Adrenal gland (tissue), 12 donors: ENCODE measurements around the gene PPP2R3B. TPM values are rescaled to one million over a fixed set of nuclear protein-coding genes. Genes with fewer than 3 reads are reported as not detected.

ENCODE experiments used
- DNase-seq, 7 donors: peaks; one replicate each; pipeline ENCODE4 v3.0.0-alpha.2; 2019 to 2020
- H3K27ac ChIP-seq, 5 donors: fragments of 200-600 bp; sonication (generic) in 4 of 5; 1 replicate in 3 of 5; 2 replicates in 2 of 5; pipeline versions ENCODE4 v1.5.1 to v1.8.0; 2016 to 2020; ENCODE audit warnings: mild to moderate bottlenecking in 1 of 5
- H3K27me3 ChIP-seq: fragments of 200-600 bp; 2 replicates; pipeline ENCODE4 v1.8.0; 2021
- H3K36me3 ChIP-seq, 2 donors: fragments of 200-600 bp; replicated peaks in 1 of 2; 1 replicate in 1 of 2; 2 replicates in 1 of 2; pipeline versions ENCODE4 v1.5.1 to v1.8.0; 2018 to 2022
- H3K4me1 ChIP-seq, 2 donors: fragments of 200-600 bp; replicated peaks in 1 of 2; 1 replicate in 1 of 2; 2 replicates in 1 of 2; pipeline versions ENCODE4 v1.5.1 to v1.8.0; 2018 to 2021
- H3K4me3 ChIP-seq, 4 donors: fragments of 200-600 bp; sonication (generic) in 3 of 4; one replicate each; pipeline ENCODE4 v1.5.1; 2016 to 2018
- H3K9me3 ChIP-seq, 3 donors: fragments of 200-600 bp; sonication (generic) in 1 of 3; replicated peaks in 1 of 3; 1 replicate in 2 of 3; 2 replicates in 1 of 3; pipeline versions ENCODE4 v1.5.1 to v1.8.0; 2016 to 2021
- CTCF ChIP-seq, 6 experiments: fragments of 450-650 bp in 4 of 6; fragments of 200-600 bp in 2 of 6; sonication (generic) in 1 of 6; IDR thresholded peaks; 1 replicate in 5 of 6; 2 replicates in 1 of 6; pipeline versions ENCODE4 v1.5.1 to v1.8.0; 2016 to 2021; ENCODE audit warnings: antibody characterized with exemption in 6 of 6, mild to moderate bottlenecking in 2 of 6, moderate library complexity in 1 of 6
- POLR2A ChIP-seq, 2 donors: fragments of 450-650 bp; IDR thresholded peaks; one replicate each; pipeline ENCODE4 v1.6.1; 2017; ENCODE audit warnings: antibody characterized with exemption in 2 of 2, mild to moderate bottlenecking in 2 of 2, moderate library complexity in 1 of 2
- WGBS, 4 donors: extraction: QIAGEN DNeasy Blood & Tissue Kit in 2 of 4; methylation state at CpG; one replicate each; pipeline versions ENCODE4 v1.1.5 to v1.1.7; 2013 to 2017; 5-methylcytosine and 5-hydroxymethylcytosine counted together
- intact Hi-C, 2 donors: fragments of 100-400 bp; cut with DNase I; formaldehyde crosslinking; loops; one replicate each; pipeline versions ENCODE4 v1.14.1 to v1.15.0; 2022 to 2023
- polyA plus RNA-seq, 3 donors: library from polyadenylated mRNA; stranded (reverse); fragments of 200-250 nt in 2 of 3; fragments of 350-450 nt in 1 of 3; fragmentation: Illumina TruSeq in 1 of 3; extraction: RNeasy Lipid Tissue Mini Kit (QIAGEN cat#74804) in 1 of 3; gene quantifications; one replicate each; pipeline ENCODE4 v1.2.3, GENCODE V29; 2013 to 2014
- total RNA-seq, 9 donors: library from RNA; depleted of rRNA in 4 of 9; stranded (reverse); fragments of >200 nt in 4 of 9; fragments of 120-200 nt in 1 of 9; fragmentation: NEBNext Ultra II Directional in 1 of 9; extraction: Animal tissue kit (Norgen Biotek cat#: 25700) in 1 of 9; gene quantifications; one replicate each; pipeline versions ENCODE4 v1.1.0 to v1.2.4, GENCODE V29; 2013 to 2023
- donor health status: healthy with polysubstance abuse.
- donor health status: Bipolar disorder and iron deficiency.
- donor health status: DM: yes; HTN: yes; CAD: no.
- donor health status: DM: no; HTN: no; CAD: no.
- donor health status: DM: no; HTN: no; CAD: no.
- donor health status: DM: yes; HTN: yes; CAD: no.

Gene PPP2R3B
- total and polyA plus RNA-seq, 12 donors: 2.1 to 112 (median 14.2) TPM

- Histone ChIP-seq H3K4me1 (peaks cover 3 to 11% of the 10 kb centered on the region in 2 donors), H3K4me3 (no peak overlapping the region), H3K9me3 (no peaks in the 10 kb centered on the region), H3K27ac (peak overlapping the region in 4 of 5 donors; percentile 50 to 88 (median 76)), H3K36me3 (no peaks in the 10 kb centered on the region), H3K27me3 (no peaks in the 10 kb centered on the region)
- WGBS, 4 donors: 31 to 39% (median 36%) methylated on average over 11 of the region's 11 CpGs
- intact Hi-C loops: no loop called here
- DNase-seq: peak in 5 of 7 donors; percentile 56 to 69 (median 66)
- TF ChIP-seq POLR2A (IDR thresholded peaks at IDR 0.05): no peak
- no peak for TF ChIP-seq CTCF (IDR thresholded peaks at IDR 0.05)
Observed at GRCh38 chrX:348461-349117, 38.1 kb downstream of the PPP2R3B start.

- no peaks in the 10 kb centered on the region for H3K36me3 ChIP-seq
- no peak for TF ChIP-seq CTCF (IDR thresholded peaks at IDR 0.05)
- no peak for TF ChIP-seq POLR2A (IDR thresholded peaks at IDR 0.05)
- DNase-seq: no peak
Observed at GRCh38 chrX:347351-348117, 39.2 kb downstream of the PPP2R3B start.

GRCh38 chrX:346034-346813 lies 40.5 kb downstream of the PPP2R3B start:
- TF ChIP-seq CTCF (IDR thresholded peaks at IDR 0.05) (no peak), POLR2A (IDR thresholded peaks at IDR 0.05) (no peak)
- 95 to 97% (median 96%) methylated on average over 50 to 74 of the region's 75 CpGs for WGBS, 4 donors
- H3K4me1 ChIP-seq: peaks cover 3 to 11% of the 10 kb centered on the region in 2 donors
- DNase-seq: peak in 1 of 7 donors; percentile 6
- H3K4me3 ChIP-seq: no peak overlapping the region
- no peaks in the 10 kb centered on the region for H3K36me3 ChIP-seq
- intact Hi-C loops: no loop called here
- no peaks in the 10 kb centered on the region for H3K27me3 ChIP-seq
- no peaks in the 10 kb centered on the region for H3K9me3 ChIP-seq
- H3K27ac ChIP-seq: no peak overlapping the region

More at GRCh38 chrX:347351-348117, 39.2 kb downstream of the PPP2R3B start:
- Histone ChIP-seq H3K9me3 (no peaks in the 10 kb centered on the region), H3K27me3 (no peaks in the 10 kb centered on the region), H3K4me3 (no peak overlapping the region), H3K27ac (no peak overlapping the region), H3K4me1 (peaks cover 3 to 11% of the 10 kb centered on the region in 2 donors)
- 96 to 98% (median 98%) methylated on average over 29 to 59 of the region's 59 CpGs for WGBS, 4 donors
- intact Hi-C loops: no loop called here
